Activated T-helper 17 cell treated with anti-CD3 and anti-CD28 coated beads, Interleukin-2, amount 50 U/mL, for 72 hours (primary cell): Measurements from ENCODE around the gene CCDC159. TPM values are rescaled to one million over a fixed set of nuclear protein-coding genes. Genes with fewer than 3 reads are reported as not detected.
"Not testable (repeated sequence)": the region's sequence is repeated elsewhere in the genome, so short reads cannot be mapped to it uniquely, and the experiment has no call there.

Source experiments
- ATAC-seq: fragments of 150-1000 bp; cut with Tn5 transposase; replicated peaks from 2 replicates; pipeline ENCODE4 v1.10.0; 2021; ENCODE audit warnings: mild to moderate bottlenecking, moderate library complexity
- H3K27ac Mint-ChIP-seq: one replicate; pipeline ENCODE4 v1.8.0; 2022; ENCODE audit warnings: mixed read lengths
- H3K27me3 Mint-ChIP-seq: one replicate; pipeline ENCODE4 v1.8.0; 2022; ENCODE audit warnings: mixed read lengths
- H3K36me3 Mint-ChIP-seq: one replicate; pipeline ENCODE4 v1.8.0; 2022; ENCODE audit warnings: low read depth, mild to moderate bottlenecking, mixed read lengths
- H3K4me1 Mint-ChIP-seq: one replicate; pipeline ENCODE4 v1.8.0; 2022; ENCODE audit warnings: mixed read lengths
- H3K4me3 Mint-ChIP-seq: one replicate; pipeline ENCODE4 v1.8.0; 2022; ENCODE audit warnings: mild to moderate bottlenecking, mixed read lengths
- H3K9me3 Mint-ChIP-seq: one replicate; pipeline ENCODE4 v1.8.0; 2022; ENCODE audit warnings: mixed read lengths
- total RNA-seq, 2 donors: library from RNA; stranded (reverse); gene quantifications; one replicate each; pipeline ENCODE4 v1.2.3, GENCODE V29; 2022

Gene CCDC159
- total RNA-seq, 2 donors from 2014 or later: 17.4 to 45.4 TPM

DNA sequence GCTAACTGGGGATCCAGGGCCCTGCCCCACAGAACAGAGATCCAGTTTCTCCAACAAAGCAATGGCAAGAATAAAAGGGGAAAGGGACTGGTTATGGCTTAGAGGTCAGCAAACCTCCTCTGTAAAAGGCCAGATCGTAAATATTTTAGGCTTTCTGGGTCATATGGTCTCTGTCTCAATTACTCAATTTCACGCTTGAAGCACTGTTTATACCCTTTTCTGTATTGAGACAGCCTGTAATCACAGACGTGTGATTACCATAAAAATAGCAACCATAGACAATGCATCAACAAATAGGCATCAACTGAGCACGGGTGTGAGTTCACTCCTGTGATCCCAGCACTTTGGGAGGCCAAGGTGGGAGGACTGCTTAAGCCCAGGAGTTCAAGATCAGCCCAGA, 16.2 kb upstream of the CCDC159 start:
- no peak overlapping the region for H3K27ac Mint-ChIP-seq
- ATAC-seq: no peak

DNA sequence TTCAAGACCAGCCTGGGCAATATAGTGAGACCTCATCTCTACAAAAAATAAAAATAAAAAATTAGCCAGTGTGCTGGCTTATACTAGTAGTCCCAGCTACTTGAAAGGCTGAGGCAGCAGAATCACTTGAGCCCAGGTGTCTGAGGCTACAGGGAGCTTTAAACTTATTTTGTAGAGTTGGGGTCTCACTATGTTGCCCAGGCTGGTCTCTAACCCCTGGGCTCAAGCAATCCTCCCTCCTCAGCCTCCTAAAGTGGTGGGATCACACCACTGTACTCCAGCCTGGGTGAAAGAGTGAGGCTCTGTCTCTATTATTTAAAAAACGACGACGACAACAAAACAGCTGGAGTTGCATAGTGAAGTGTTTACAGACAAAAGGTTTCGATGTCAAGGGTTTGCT, 14.8 kb upstream of the CCDC159 start:
- Mint-ChIP-seq H3K27ac (no peak overlapping the region), H3K27me3 (no peaks in the 10 kb centered on the region), H3K36me3 (peaks cover 38% of the 10 kb centered on the region), H3K4me1 (no peaks in the 10 kb centered on the region), H3K9me3 (no peaks in the 10 kb centered on the region), H3K4me3 (no peak overlapping the region)
- no peak for ATAC-seq

More for the DNA sequence above, 16.2 kb upstream of the CCDC159 start:
- no peak overlapping the region for H3K4me3 Mint-ChIP-seq
- no peaks in the 10 kb centered on the region for H3K9me3 Mint-ChIP-seq
- no peaks in the 10 kb centered on the region for H3K4me1 Mint-ChIP-seq
- peaks cover 32% of the 10 kb centered on the region for H3K36me3 Mint-ChIP-seq
- H3K27me3 Mint-ChIP-seq: no peaks in the 10 kb centered on the region

DNA sequence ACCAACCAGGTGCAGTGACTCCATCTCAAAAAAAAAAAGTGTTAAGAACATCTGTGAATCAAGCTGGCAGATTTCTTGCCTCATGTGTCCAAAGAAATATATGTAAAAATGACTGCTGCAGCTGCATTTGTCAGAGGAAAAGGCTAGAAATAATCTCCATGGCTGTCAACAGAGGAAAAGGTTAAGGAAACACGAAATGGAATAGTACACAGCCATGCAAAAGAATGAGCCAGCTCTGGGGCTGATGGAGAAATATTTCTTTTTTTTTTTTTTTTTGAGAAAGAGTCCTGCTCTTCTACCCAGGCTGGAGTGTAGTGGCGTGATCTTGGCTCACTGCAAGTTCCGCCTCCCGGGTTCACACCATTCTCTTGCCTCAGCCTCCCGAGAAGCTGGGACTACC, 13.5 kb upstream of the CCDC159 start:
- Mint-ChIP-seq H3K9me3 (no peaks in the 10 kb centered on the region), H3K27me3 (no peaks in the 10 kb centered on the region), H3K4me1 (no peaks in the 10 kb centered on the region), H3K4me3 (no peak overlapping the region), H3K36me3 (peaks cover 37% of the 10 kb centered on the region), H3K27ac (no peak overlapping the region)
- no peak for ATAC-seq

DNA sequence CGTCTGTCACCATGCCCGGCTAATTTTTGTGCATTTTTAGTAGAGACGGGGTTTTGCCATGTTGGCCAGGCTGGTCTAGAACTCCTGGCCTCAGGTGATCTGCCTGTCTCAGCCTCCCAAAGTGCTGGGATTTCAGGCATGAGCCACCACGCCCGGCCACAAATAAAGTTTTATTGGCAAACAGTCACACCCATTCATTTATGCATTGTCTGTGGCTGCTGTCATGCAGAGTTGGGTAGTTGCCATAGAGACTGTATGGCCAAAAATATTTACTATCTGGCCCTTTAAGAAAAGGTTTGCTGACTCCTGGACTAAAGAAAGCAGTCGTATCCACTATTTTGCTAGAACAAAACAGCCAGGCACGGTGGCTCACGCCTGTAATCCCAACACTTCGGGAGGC, 12.5 kb upstream of the CCDC159 start:
- H3K4me1 Mint-ChIP-seq, H3K9me3 Mint-ChIP-seq, H3K27me3 Mint-ChIP-seq, H3K27ac Mint-ChIP-seq, H3K4me3 Mint-ChIP-seq, ATAC-seq: not testable (repeated sequence)
- peaks cover 37% of the 10 kb centered on the region for H3K36me3 Mint-ChIP-seq

DNA sequence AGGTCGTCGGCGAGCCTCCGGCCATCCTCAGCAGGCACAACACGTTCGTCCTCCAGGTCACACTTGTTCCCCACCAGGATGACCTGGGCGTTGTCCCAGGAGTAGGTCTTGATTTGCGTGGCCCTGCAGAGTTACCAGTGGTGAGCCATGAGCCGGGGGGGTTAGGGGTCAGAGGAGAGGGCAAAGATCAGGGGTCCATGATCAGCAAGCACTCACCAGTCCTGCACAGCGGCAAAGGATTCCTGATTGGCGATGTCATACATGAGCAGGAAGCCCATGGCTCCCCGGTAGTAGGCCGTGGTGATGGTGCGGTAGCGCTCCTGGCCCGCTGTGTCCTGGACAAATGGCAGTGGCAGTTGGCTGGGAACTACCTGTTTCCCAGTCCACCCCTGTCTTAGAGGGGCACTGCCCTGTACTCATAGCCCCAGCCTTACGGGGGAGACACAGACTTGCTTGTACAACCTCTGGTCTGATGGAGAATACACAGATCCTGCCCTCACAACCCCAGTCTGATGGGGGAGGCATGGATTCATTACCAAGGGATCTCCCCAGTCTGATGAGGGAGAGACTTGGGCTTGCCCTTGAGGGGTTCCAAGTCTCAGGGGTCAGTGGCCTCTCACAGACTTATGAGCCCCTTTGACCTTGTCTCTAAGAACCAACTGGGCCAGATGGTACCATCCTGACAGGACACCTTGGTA, 10.7 kb upstream of the CCDC159 start:
- no peak for ATAC-seq
- peaks cover 37% of the 10 kb centered on the region for H3K36me3 Mint-ChIP-seq
- H3K4me1 Mint-ChIP-seq: peaks cover 5% of the 10 kb centered on the region
- H3K4me3 Mint-ChIP-seq: no peak overlapping the region
- no peaks in the 10 kb centered on the region for H3K27me3 Mint-ChIP-seq
- no peak overlapping the region for H3K27ac Mint-ChIP-seq
- H3K9me3 Mint-ChIP-seq: no peaks in the 10 kb centered on the region

DNA sequence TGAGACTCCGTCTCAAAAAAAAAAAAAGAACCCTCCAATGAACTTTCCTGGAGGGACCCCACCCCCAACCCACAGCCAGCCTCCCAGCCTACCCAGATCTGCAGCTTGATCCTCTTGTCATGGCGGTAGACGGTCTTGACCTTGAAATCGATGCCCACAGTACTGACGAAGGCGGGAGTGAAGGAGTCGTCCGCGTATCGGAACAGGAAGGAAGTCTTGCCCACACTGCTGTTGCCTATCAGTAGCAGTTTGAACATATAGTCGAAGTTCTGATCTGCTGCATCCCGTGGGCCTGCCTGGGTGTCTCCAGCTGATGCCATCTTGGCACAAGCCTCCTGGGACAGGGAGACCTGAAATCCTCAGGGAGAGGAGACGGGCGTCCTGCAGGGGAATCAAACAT, 9.2 kb upstream of the CCDC159 start:
- H3K9me3 Mint-ChIP-seq: no peaks in the 10 kb centered on the region
- ATAC-seq: no peak
- H3K27me3 Mint-ChIP-seq: no peaks in the 10 kb centered on the region
- peaks cover 33% of the 10 kb centered on the region for H3K36me3 Mint-ChIP-seq
- peaks cover 5% of the 10 kb centered on the region for H3K4me1 Mint-ChIP-seq
- no peak overlapping the region for H3K4me3 Mint-ChIP-seq
- no peak overlapping the region for H3K27ac Mint-ChIP-seq

DNA sequence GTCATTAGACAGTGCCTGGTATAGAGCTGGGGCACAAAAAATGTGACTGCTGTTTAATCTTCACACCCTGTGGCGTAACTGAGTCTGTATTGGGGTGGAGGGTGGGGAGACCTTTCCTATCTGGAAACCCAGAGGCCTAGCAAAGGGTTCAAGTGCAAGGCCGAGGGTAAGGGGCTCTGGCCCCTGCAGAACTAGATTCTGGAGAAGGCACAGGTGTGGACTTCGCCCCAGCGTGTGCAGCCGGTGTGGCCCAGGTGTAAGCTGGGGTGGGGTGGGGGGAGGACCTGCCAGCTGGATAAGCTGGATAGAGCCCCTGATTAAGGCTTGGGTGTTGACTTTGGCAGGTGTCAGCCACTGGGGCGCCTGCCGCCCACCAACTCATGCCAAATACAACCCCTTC, 8.2 kb upstream of the CCDC159 start:
- H3K36me3 Mint-ChIP-seq: peaks cover 26% of the 10 kb centered on the region
- no peaks in the 10 kb centered on the region for H3K27me3 Mint-ChIP-seq
- peak overlapping the region; percentile 11 for H3K4me3 Mint-ChIP-seq
- peaks cover 5% of the 10 kb centered on the region for H3K4me1 Mint-ChIP-seq
- no peak for ATAC-seq
- no peaks in the 10 kb centered on the region for H3K9me3 Mint-ChIP-seq
- no peak overlapping the region for H3K27ac Mint-ChIP-seq

DNA sequence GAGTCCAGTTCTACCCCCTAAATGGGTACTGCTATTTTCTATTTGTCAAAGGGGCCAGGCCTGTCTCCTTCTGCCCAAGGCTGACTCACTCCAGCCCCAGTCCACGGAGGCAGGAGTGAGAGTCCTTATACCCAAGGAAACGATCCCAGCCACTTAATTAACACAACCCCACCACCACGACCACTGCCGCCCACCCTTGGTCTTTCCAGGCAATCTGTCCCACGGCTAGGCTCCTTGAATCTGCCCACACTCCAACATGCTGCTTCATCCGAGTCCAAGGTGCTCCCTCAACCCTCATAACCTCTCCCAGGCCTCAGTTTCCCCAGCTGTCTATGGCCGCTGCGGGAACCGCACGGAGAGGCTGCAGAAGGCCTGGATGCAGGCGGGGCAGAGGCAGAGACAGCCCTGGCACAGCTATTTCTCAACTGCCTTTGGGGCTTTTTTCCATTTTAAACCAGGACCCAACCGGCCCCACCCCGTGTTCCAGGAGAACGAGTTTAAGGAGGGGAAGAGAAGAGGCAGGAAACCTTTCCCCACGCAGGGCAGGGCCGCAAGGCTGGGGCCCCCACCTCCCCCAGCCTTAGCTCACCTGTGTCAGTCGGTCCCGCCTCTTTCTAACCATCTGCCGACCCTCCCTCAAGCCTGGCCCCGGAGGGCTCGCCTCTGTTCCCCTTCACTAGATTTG, 7.6 kb upstream of the CCDC159 start:
- H3K4me3 Mint-ChIP-seq: peak overlapping the region; percentile 76
- peak overlapping the region; percentile 55 for H3K27ac Mint-ChIP-seq

DNA sequence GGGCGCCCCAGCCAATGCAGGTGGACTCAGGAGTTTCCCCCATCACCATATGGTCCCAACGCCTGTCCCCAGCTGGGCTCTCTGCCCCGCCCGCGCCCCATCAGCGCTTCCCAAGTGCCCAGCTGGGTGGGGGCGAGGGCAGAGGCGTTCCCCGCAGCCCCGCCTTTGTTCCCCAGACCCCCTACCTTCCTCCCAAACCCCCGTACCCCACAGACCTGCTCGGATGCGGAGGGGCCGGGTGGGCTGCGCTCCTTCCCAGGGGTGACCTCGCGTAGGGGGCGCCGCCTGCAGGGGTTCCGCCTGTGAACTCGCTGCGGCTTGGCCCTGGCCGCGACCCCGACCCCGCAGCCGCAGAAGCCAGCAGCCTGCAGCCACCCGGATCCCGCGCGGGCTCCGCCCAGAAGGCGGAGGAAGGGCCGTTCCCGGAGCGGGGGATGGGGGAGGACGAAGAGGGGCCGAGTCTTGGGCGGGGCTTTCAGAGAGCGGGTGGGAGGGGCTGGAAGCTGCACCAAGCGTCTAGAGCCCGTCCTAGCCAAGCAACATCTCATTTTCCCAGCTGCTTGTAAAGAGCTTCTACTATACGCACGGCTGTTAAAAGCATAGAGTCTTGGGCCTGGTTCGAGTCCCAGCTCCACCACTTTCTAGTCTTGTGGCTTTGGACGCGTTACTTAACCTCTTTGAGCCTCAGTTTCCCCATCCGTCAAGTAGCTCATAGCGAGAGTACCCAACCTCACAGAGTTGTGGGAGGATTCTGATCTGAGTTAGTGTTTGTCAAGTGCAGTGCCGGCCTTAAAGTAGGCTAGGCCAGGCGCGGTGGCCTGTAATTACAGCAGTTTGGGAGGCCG, 6.8 kb upstream of the CCDC159 start, which contains the start of gene RAB3D:
Gene RAB3D, minus strand, starts transcription at position 404 of the 845 bp plus-strand sequence. CDS start 2,258 bp downstream, outside the sequence.
- no peaks in the 10 kb centered on the region for H3K9me3 Mint-ChIP-seq
- peak within 1 kb of the TSS; percentile 76 for H3K4me3 Mint-ChIP-seq
- no peaks in the 10 kb centered on the region for H3K27me3 Mint-ChIP-seq

More for the DNA sequence above, 7.6 kb upstream of the CCDC159 start:
- no peak for ATAC-seq
- H3K36me3 Mint-ChIP-seq: peaks cover 24% of the 10 kb centered on the region
- H3K9me3 Mint-ChIP-seq: no peaks in the 10 kb centered on the region
- peaks cover 5% of the 10 kb centered on the region for H3K4me1 Mint-ChIP-seq
- H3K27me3 Mint-ChIP-seq: no peaks in the 10 kb centered on the region

DNA sequence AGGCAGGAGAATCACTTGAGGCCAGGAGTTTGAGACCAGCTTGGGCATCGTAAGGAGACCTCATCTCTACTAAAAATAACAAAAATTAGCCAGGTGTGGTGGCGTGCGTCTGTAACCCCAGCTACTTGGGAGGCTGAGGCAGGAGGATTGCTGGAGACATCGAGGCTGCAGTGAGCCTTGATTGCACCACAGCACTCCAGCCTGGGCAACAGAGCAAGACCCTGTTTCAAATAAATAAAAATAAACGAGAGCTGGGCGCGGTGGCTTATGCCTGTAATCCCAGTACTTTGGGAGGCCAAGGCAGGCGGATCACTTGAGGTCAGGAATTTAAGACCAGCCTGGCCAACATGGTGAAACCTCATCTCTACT, 6.2 kb upstream of the CCDC159 start:
- Mint-ChIP-seq H3K27ac (peak overlapping the region; percentile 48), H3K36me3 (peaks cover 12% of the 10 kb centered on the region), H3K4me3 (peak overlapping the region; percentile 76)
- ATAC-seq, H3K27me3 Mint-ChIP-seq, H3K4me1 Mint-ChIP-seq, H3K9me3 Mint-ChIP-seq: not testable (repeated sequence)

More for the DNA sequence above, 6.8 kb upstream of the CCDC159 start, which contains the start of gene RAB3D:
- peaks cover 17% of the 10 kb centered on the region for H3K36me3 Mint-ChIP-seq
- peak; percentile 99 for ATAC-seq
- peaks cover 5% of the 10 kb centered on the region for H3K4me1 Mint-ChIP-seq
- peak within 1 kb of the TSS; percentile 55 for H3K27ac Mint-ChIP-seq

DNA sequence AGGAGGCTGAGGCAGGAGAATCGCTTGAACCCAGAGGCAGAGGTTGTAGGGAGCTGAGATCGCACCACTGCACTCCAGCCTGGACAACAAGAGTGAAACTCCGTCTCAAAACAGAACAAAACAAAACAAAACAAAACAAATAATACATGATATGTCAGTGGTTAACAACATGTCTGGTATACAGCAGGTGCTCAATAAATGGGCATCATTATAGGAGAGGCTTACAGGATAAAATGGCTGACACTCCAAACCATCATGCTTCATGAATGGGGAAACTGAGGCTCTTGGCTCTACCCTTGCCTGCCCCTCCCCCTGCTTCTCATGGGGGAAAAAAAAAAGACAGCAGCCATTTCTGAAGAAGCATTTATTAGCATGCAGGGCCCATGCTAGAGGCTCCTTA, 3.9 kb upstream of the CCDC159 start:
- Mint-ChIP-seq H3K27me3 (no peaks in the 10 kb centered on the region), H3K27ac (no peak overlapping the region), H3K4me3 (no peak overlapping the region), H3K9me3 (no peaks in the 10 kb centered on the region), H3K4me1 (peaks cover 13% of the 10 kb centered on the region), H3K36me3 (no peaks in the 10 kb centered on the region)
- ATAC-seq: no peak

DNA sequence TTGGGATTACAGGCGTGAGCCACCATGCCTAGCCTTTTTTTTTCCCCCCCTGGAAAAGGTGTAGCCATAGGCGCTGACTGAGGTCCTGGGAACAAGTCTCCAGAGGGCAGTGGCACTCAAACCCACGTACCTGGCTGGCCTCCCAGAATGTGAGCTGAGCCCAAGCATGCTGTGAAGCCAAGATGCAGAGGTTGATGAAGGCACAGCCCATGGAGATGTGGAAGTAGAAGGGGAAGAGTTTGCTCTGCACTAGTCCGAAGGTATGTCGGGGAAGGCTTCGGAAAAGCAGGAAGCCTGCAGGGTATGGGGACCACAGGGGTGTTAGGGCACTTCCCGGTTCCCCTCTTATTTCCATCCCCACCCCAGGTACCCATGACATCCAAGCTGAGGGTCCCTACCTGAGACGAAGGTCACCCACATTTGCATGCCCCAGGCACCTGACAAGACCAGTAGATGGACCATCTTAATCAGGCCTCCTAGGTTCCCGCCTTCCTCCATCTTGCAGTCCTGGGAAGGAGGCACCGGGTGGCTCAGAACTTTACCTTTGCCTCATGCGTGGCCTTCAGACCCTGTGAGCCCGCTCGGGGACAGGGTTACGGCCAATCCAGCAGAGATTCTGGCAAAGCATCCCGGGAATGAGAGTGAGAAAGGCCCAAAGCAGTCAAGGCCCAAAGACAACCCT, 1.1 kb upstream of the CCDC159 start:
- no peaks in the 10 kb centered on the region for H3K27me3 Mint-ChIP-seq
- peak overlapping the region; percentile 94 for H3K4me3 Mint-ChIP-seq
- H3K4me1 Mint-ChIP-seq: peaks cover 9% of the 10 kb centered on the region
- H3K36me3 Mint-ChIP-seq: no peaks in the 10 kb centered on the region
- no peaks in the 10 kb centered on the region for H3K9me3 Mint-ChIP-seq
- peak overlapping the region; percentile 91 for H3K27ac Mint-ChIP-seq
- no peak for ATAC-seq

DNA sequence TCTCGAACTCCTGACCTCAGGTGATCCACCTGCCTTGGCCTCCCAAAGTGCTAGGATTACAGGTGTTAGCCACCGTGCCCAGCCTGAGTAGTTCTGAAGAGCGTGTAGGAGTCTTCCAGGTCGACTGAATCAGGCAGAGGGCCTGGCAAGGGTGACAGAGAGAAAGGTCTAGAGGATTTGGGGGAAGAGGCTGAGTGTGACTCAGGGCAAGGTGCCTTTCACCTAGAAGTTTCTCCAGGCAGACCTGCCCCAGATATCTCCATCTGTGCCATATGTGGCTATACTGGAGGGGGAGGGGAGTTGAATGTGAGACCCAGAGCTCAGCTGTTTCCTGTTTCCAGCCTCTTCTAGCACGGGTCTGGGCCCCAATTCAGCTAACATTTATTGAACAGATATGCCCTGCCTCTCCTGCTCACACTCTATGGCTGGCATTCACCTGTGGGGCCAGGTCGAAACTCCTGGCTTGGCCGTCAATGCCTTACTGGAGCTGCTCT, 1.3 kb downstream of the CCDC159 start:
- H3K9me3 Mint-ChIP-seq: no peaks in the 10 kb centered on the region
- peaks cover 9% of the 10 kb centered on the region for H3K4me1 Mint-ChIP-seq
- H3K27ac Mint-ChIP-seq: no peak overlapping the region
- ATAC-seq: no peak
- no peaks in the 10 kb centered on the region for H3K36me3 Mint-ChIP-seq
- H3K4me3 Mint-ChIP-seq: peak overlapping the region; percentile 94
- no peaks in the 10 kb centered on the region for H3K27me3 Mint-ChIP-seq

DNA sequence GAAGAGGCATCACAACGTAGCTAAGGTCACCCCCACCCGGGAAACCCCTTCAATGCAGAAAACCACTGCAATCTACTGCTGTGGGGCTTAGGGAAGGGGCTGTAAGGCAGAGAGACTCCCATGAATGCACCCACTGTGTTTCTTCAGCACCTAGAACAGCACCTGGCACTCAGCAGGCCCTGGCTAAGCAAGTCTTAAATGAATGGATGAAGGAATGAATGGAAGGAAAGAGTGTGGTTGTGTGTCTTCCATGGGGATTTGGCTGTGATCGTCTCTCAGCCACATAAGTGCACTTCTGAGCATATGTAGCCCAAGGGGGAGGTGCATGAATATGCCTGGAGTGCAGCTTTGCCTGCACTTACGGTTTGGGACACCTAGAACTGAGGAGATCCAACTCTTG, 2.9 kb downstream of the CCDC159 start:
- no peak for ATAC-seq
- H3K9me3 Mint-ChIP-seq: no peaks in the 10 kb centered on the region
- H3K27me3 Mint-ChIP-seq: no peaks in the 10 kb centered on the region
- H3K36me3 Mint-ChIP-seq: no peaks in the 10 kb centered on the region
- H3K4me3 Mint-ChIP-seq: no peak overlapping the region
- peaks cover 9% of the 10 kb centered on the region for H3K4me1 Mint-ChIP-seq
- no peak overlapping the region for H3K27ac Mint-ChIP-seq
